GM12878 (cell line): ENCODE measurements around the gene SLC25A52. TPM values are rescaled to one million over a fixed set of nuclear protein-coding genes. Genes with fewer than 3 reads are reported as not detected.

Experiments used
- BCL3 ChIP-seq: IDR thresholded peaks from 2 replicates; pipeline ENCODE4 v1.6.1; 2011; ENCODE audit warnings: borderline replicate concordance, low read depth, mild to moderate bottlenecking, moderate library complexity, low read length; ENCODE audit not compliant: insufficient read depth, poor library complexity, severe bottlenecking
- CBX3 ChIP-seq: fragments of 200-600 bp; sonication (generic); IDR thresholded peaks from 2 replicates; pipeline ENCODE4 v1.6.1; 2016; ENCODE audit warnings: low read depth, borderline replicate concordance
- CBX5 ChIP-seq: sonication (generic); IDR thresholded peaks from 2 replicates; pipeline ENCODE4 v1.6.1; 2016; ENCODE audit warnings: low read depth, moderate library complexity, mild to moderate bottlenecking, inconsistent platforms
- CEBPZ ChIP-seq: fragments of 150-350 bp; IDR thresholded peaks from 2 replicates; pipeline ENCODE4 v1.6.1; 2016; ENCODE audit warnings: low read depth, low read length
- CHD2 ChIP-seq: IDR thresholded peaks from 2 replicates; pipeline ENCODE4 v1.6.1; 2011; ENCODE audit warnings: low read depth, low read length, improper control_type of control experiment, borderline replicate concordance
- CREM ChIP-seq: IDR thresholded peaks from 2 replicates; pipeline ENCODE4 v1.6.1; 2014; ENCODE audit warnings: antibody characterized with exemption, low read depth
- ESRRA ChIP-seq: IDR thresholded peaks from 2 replicates; pipeline ENCODE4 v1.6.1; 2012; ENCODE audit warnings: mild to moderate bottlenecking, low read length, improper control_type of control experiment
- HDGF ChIP-seq: fragments of 450-650 bp; IDR thresholded peaks from 2 replicates; pipeline ENCODE4 v1.6.1; 2016; ENCODE audit warnings: antibody characterized with exemption
- KLF5 ChIP-seq: fragments of 450-650 bp; IDR thresholded peaks from 2 replicates; pipeline ENCODE4 v1.6.1; 2014; ENCODE audit warnings: mild to moderate bottlenecking; ENCODE audit not compliant: partially characterized antibody
- POLR2AphosphoS2 ChIP-seq: IDR thresholded peaks from 2 replicates; pipeline ENCODE4 v1.6.1; 2011; ENCODE audit warnings: low read depth, mild to moderate bottlenecking, low read length, improper control_type of control experiment, moderate library complexity
- SIN3A ChIP-seq: IDR thresholded peaks from 2 replicates; pipeline ENCODE4 v1.6.1; 2012; ENCODE audit warnings: low read depth, low read length, improper control_type of control experiment
- SIX5 ChIP-seq: IDR thresholded peaks from 2 replicates; pipeline ENCODE4 v1.6.1; 2011; ENCODE audit warnings: mild to moderate bottlenecking, low read depth, low read length, moderate library complexity; ENCODE audit not compliant: severe bottlenecking
- SMAD5 ChIP-seq: IDR thresholded peaks from 2 replicates; pipeline ENCODE4 v1.6.1; 2016; ENCODE audit warnings: antibody characterized with exemption, low read depth
- TCF3 ChIP-seq: IDR thresholded peaks from 2 replicates; pipeline ENCODE4 v1.6.1; 2012; ENCODE audit warnings: low read depth, mild to moderate bottlenecking, low read length, borderline replicate concordance; ENCODE audit not compliant: insufficient read depth
- TCF7 ChIP-seq: IDR thresholded peaks from 2 replicates; pipeline ENCODE4 v1.6.1; 2014; ENCODE audit warnings: antibody characterized with exemption, borderline replicate concordance
- YY1 ChIP-seq: IDR thresholded peaks from 2 replicates; pipeline ENCODE4 v1.6.1; 2011; ENCODE audit warnings: low read depth, mild to moderate bottlenecking, low read length
- polyA plus RNA-seq, 11 experiments: library from polyadenylated mRNA; depleted of rRNA in 4 of 11; unstranded in 6 of 11; stranded (reverse) in 5 of 11; fragments of >200 nt; fragmentation: Nextera tagmentation in 4 of 11; fragmentation: Illumina TruSeq in 1 of 11; extraction: Ambion mirVana in 4 of 11; extraction: Trizol in 1 of 11; gene quantifications; 1 replicate in 1 of 11; 2 replicates in 10 of 11; pipeline versions ENCODE4 v1.2.1 to v1.2.3, GENCODE V29; 2011 to 2016; ENCODE audit warnings: inconsistent platforms in 2 of 11, missing spikeins in 2 of 11, low read depth in 1 of 11
- total RNA-seq, 4 experiments: library from RNA; depleted of rRNA in 3 of 4; stranded (reverse); fragments of >200 nt in 3 of 4; fragmentation: Illumina TruSeq in 1 of 4; extraction: Trizol in 1 of 4; gene quantifications; 2 replicates each; pipeline versions ENCODE4 v1.2.1 to v1.2.3, GENCODE V29; 2013 to 2021
- TF ChIP-seq, protein P1 (sequence below): IDR thresholded peaks from 2 replicates; pipeline ENCODE4 v1.6.1; 2012; ENCODE audit warnings: mild to moderate bottlenecking, low read depth, low read length
- TF ChIP-seq, protein P2 (sequence below): fragments of 150-350 bp; IDR thresholded peaks from 2 replicates; pipeline ENCODE4 v1.6.1; 2014; ENCODE audit warnings: mild to moderate bottlenecking, low read depth, low read length
- TF ChIP-seq, protein P3 (sequence below): IDR thresholded peaks from 2 replicates; pipeline ENCODE4 v1.6.1; 2012; ENCODE audit warnings: low read length, inconsistent platforms

Gene SLC25A52
- total and polyA plus RNA-seq, 10 of the 15 experiments (the other 5 are each of a cell fraction or from before 2014, with no cell fraction given): not detected

DNA sequence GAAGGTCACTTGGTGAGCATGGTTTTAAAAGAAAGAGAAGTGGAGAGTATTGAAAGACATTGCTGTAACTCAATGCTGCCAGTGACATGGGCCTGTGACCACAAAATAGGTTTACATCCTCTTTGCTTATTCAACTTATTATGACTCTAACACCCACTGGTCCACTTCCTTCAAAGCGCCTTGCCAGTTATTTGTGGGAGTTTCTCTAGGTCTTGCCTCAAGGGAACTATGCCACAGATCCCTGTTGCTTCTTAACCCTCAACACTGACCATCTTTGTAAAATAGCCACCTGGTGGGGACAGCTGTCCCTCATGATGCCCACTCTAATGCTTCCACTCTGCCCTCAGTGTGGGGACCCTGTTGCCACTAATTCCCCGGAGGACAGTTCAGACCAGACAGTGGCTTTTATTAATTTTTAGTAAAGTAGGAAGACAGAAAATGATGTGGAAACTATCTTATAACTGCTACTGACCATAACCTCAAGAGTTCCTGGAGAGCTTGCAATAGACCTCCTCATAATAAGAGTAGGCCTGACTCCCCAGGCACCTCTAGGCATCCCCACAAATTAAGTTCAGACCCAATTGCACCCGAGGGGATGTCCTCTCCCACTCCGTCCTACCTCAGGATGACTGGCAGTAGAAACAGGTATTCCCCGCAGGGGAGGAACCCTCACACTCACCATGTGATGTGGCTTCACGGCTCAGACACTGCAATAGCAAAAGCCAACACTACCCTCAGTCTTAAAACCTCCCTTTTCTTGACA lies 31.3 kb upstream of the SLC25A52 start (continued):
- TF ChIP-seq, protein P1, sequence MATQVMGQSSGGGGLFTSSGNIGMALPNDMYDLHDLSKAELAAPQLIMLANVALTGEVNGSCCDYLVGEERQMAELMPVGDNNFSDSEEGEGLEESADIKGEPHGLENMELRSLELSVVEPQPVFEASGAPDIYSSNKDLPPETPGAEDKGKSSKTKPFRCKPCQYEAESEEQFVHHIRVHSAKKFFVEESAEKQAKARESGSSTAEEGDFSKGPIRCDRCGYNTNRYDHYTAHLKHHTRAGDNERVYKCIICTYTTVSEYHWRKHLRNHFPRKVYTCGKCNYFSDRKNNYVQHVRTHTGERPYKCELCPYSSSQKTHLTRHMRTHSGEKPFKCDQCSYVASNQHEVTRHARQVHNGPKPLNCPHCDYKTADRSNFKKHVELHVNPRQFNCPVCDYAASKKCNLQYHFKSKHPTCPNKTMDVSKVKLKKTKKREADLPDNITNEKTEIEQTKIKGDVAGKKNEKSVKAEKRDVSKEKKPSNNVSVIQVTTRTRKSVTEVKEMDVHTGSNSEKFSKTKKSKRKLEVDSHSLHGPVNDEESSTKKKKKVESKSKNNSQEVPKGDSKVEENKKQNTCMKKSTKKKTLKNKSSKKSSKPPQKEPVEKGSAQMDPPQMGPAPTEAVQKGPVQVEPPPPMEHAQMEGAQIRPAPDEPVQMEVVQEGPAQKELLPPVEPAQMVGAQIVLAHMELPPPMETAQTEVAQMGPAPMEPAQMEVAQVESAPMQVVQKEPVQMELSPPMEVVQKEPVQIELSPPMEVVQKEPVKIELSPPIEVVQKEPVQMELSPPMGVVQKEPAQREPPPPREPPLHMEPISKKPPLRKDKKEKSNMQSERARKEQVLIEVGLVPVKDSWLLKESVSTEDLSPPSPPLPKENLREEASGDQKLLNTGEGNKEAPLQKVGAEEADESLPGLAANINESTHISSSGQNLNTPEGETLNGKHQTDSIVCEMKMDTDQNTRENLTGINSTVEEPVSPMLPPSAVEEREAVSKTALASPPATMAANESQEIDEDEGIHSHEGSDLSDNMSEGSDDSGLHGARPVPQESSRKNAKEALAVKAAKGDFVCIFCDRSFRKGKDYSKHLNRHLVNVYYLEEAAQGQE: no peak
- no peak for TF ChIP-seq POLR2AphosphoS2
- no peak for TF ChIP-seq CBX3
- no peak for TF ChIP-seq CBX5
- no peak for TF ChIP-seq YY1
- TF ChIP-seq, protein P2, sequence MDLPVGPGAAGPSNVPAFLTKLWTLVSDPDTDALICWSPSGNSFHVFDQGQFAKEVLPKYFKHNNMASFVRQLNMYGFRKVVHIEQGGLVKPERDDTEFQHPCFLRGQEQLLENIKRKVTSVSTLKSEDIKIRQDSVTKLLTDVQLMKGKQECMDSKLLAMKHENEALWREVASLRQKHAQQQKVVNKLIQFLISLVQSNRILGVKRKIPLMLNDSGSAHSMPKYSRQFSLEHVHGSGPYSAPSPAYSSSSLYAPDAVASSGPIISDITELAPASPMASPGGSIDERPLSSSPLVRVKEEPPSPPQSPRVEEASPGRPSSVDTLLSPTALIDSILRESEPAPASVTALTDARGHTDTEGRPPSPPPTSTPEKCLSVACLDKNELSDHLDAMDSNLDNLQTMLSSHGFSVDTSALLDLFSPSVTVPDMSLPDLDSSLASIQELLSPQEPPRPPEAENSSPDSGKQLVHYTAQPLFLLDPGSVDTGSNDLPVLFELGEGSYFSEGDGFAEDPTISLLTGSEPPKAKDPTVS: no peak
- no peak for TF ChIP-seq BCL3
- no peak for TF ChIP-seq SMAD5
- TF ChIP-seq HDGF: no peak
- TF ChIP-seq CREM: peak; percentile 57; the same call in 1 of the 2 replicates
- no peak for TF ChIP-seq SIN3A
- no peak for TF ChIP-seq TCF3
- 0 out of 2 replicates have a peak, but pooled peaks have one; percentile 40 for TF ChIP-seq ESRRA
- peak; percentile 40 for TF ChIP-seq KLF5
- TF ChIP-seq TCF7: no peak
- TF ChIP-seq, protein P3, sequence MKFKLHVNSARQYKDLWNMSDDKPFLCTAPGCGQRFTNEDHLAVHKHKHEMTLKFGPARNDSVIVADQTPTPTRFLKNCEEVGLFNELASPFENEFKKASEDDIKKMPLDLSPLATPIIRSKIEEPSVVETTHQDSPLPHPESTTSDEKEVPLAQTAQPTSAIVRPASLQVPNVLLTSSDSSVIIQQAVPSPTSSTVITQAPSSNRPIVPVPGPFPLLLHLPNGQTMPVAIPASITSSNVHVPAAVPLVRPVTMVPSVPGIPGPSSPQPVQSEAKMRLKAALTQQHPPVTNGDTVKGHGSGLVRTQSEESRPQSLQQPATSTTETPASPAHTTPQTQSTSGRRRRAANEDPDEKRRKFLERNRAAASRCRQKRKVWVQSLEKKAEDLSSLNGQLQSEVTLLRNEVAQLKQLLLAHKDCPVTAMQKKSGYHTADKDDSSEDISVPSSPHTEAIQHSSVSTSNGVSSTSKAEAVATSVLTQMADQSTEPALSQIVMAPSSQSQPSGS: peak; percentile 80
- TF ChIP-seq CHD2: peak; percentile 63; the same call in 1 of the 2 replicates
- TF ChIP-seq CEBPZ: no peak
- no peak for TF ChIP-seq SIX5
